HL-60 (cell line): ENCODE measurements around the gene CCDC192.

Experiments
- DNase-seq, 2 experiments: peaks; one replicate each; pipeline ENCODE4 v3.0.0-alpha.2; 2010 to 2020; ENCODE audit warnings: low read depth in 1 of 2, low spot score in 1 of 2
- H3K27ac ChIP-seq: fragments of 250-450 bp; sonication (Bioruptor Pico); replicated peaks from 2 replicates; pipeline ENCODE4 v1.5.1; 2020; ENCODE audit warnings: mild to moderate bottlenecking, moderate library complexity
- H3K27me3 ChIP-seq: fragments of 250-450 bp; sonication (Bioruptor Pico); 2 replicates; pipeline ENCODE4 v1.5.1; 2021; ENCODE audit warnings: mild to moderate bottlenecking, moderate library complexity; ENCODE audit not compliant: insufficient read depth, poor library complexity, severe bottlenecking
- H3K4me3 ChIP-seq: replicated peaks from 2 replicates; pipeline ENCODE4 v1.5.1; 2011; ENCODE audit warnings: mild to moderate bottlenecking, control low read depth, low read length; ENCODE audit not compliant: insufficient read depth
- CTCF ChIP-seq: IDR thresholded peaks from one replicate; pipeline ENCODE4 v1.5.1; 2011; ENCODE audit warnings: low read length, control low read depth, inconsistent platforms; ENCODE audit not compliant: insufficient read depth
- GABPA ChIP-seq: IDR thresholded peaks from 2 replicates; pipeline ENCODE4 v1.6.1; 2012; ENCODE audit warnings: low read depth
- POLR2AphosphoS5 ChIP-seq: IDR thresholded peaks from 2 replicates; pipeline ENCODE4 v1.6.1; 2012; ENCODE audit warnings: low read depth
- REST ChIP-seq: IDR thresholded peaks from 2 replicates; pipeline ENCODE4 v1.6.1; 2012; ENCODE audit warnings: low read depth; ENCODE audit not compliant: insufficient replicate concordance
- SPI1 ChIP-seq: IDR thresholded peaks from 2 replicates; pipeline ENCODE4 v1.6.1; 2012; ENCODE audit warnings: low read depth, mild to moderate bottlenecking, borderline replicate concordance

Gene CCDC192

GRCh38 chr5:127864511-127864910 lies 161.3 kb downstream of the CCDC192 start:
- no peak overlapping the region for H3K4me3 ChIP-seq
- DNase-seq: no peak
- no peak for TF ChIP-seq REST
- no peak for TF ChIP-seq POLR2AphosphoS5
- no peak for TF ChIP-seq GABPA
- no peak for TF ChIP-seq CTCF
- H3K27ac ChIP-seq: no peak overlapping the region
- H3K27me3 ChIP-seq: no peaks in the 10 kb centered on the region

- no peak for DNase-seq
- no peak overlapping the region for H3K27ac ChIP-seq
- H3K27me3 ChIP-seq: no peaks in the 10 kb centered on the region
- H3K4me3 ChIP-seq: no peak overlapping the region
- no peak for TF ChIP-seq POLR2AphosphoS5
Observed at GRCh38 chr5:127865273-127865672, 162.1 kb downstream of the CCDC192 start.

GRCh38 chr5:127867022-127867783 lies 164.0 kb downstream of the CCDC192 start:
- no peak overlapping the region for H3K27ac ChIP-seq
- no peak for DNase-seq

More at GRCh38 chr5:127867022-127867783, 164.0 kb downstream of the CCDC192 start:
- Histone ChIP-seq H3K4me3 (no peak overlapping the region), H3K27me3 (no peaks in the 10 kb centered on the region)
- no peak for TF ChIP-seq GABPA
- TF ChIP-seq POLR2AphosphoS5: no peak
- TF ChIP-seq SPI1: no peak
- no peak for TF ChIP-seq REST
- TF ChIP-seq CTCF: no peak
